ENCODE data around the gene ATXN1L. TPM values are rescaled to one million over a fixed set of nuclear protein-coding genes. Genes with fewer than 3 reads are reported as not detected.
"Not testable (repeated sequence)": the region's sequence is repeated elsewhere in the genome, so short reads cannot be mapped to it uniquely, and the experiment has no call there.

The ATXN1L gene
- total and polyA plus RNA-seq, 2 donors (not counting 1 experiment from before 2014, with no cell fraction given), result 21.3 to 39.5 TPM

DNA sequence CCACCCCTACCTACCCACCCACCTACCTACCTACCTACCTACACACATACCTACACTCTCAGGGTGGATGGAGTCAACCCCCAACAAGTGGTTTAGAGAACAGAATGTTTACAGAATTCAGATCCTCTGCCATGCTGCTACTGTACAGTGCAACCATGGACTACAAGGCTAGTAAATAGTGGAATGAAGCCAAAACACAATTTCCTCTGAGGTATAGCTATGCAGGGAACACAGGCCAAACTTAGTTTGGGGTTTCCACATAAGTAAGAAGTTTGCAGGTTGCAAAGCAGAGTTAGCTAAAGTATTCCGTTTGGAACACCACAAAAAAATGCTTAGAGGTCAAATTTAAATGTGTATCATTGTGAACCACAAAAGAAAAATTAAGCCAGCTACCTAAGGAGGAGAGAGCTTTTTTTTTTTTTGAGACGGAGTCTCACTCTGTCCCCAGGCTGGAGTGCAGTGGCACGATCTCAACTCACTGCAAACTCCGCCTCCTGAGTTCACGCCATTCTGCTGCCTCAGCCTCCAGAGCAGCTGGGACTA, 34.4 kb upstream of the ATXN1L start:
- no CpG with 5 or more reads among the region's 5 CpGs for WGBS (ENCODE audit: insufficient coverage)
- peaks cover 6% of the 10 kb centered on the region for H4K20me1 ChIP-seq (ENCODE audit: control insufficient read depth, insufficient read depth, low read length, poor library complexity, severe bottlenecking)
- no peaks in the 10 kb centered on the region for H3K9me3 ChIP-seq (ENCODE audit: control extremely low read depth in 1 of 3, control insufficient read depth in 2 of 3, insufficient read depth in 1 of 3, low read length in 2 of 3)
- H3K4me3 ChIP-seq (ENCODE audit: control extremely low read depth in 1 of 5, extremely low read depth in 1 of 5, insufficient read depth in 1 of 5, low read depth in 2 of 5, low read length in 4 of 5), result no peak overlapping the region
- H3K4me1 Mint-ChIP-seq, result peaks cover 28% of the 10 kb centered on the region
- ChIA-PET CTCF (interaction anchor here (2.1 kb wide), 1 partner anchor 71 kb away, joined by 10 read pairs; no protein-coding TSS in a partner anchor), POLR2A (interaction anchor here (0.6 to 1.2 kb wide), 3 partner anchors 71 to 84 kb away, joined by 3 to 6 read pairs (median 5); partner anchors contain the start of gene IST1)
- peaks cover 0 to 2% of the 10 kb centered on the region in 2 experiments for H3K36me3 ChIP-seq (replicated peaks in 1 of 2; ENCODE audit: control extremely low read depth in 1 of 2, control insufficient read depth in 1 of 2, extremely low read depth in 1 of 2, insufficient read depth in 2 of 2, low read length in 1 of 2)
- H3K9me3 Mint-ChIP-seq (ENCODE audit: insufficient read depth), result no peaks in the 10 kb centered on the region
- H3K4me3 Mint-ChIP-seq, result no peak overlapping the region
- H3K9ac ChIP-seq (ENCODE audit: low read length), result no peak overlapping the region
- no peaks in the 10 kb centered on the region for H3K27me3 Mint-ChIP-seq
- no peak for DNase-seq
- peaks cover 23% of the 10 kb centered on the region for H3K79me2 ChIP-seq (ENCODE audit: control insufficient read depth, insufficient read depth, low read length)
- H3K4me2 ChIP-seq (replicated peaks; ENCODE audit: low read depth, low read length, poor library complexity, severe bottlenecking), result no peak overlapping the region
- peaks cover 20 to 25% of the 10 kb centered on the region in 2 donors for H3K4me1 ChIP-seq (ENCODE audit: control insufficient read depth in 2 of 2, insufficient read depth in 2 of 2, low read length in 2 of 2)
- H3K27ac Mint-ChIP-seq, result no peak overlapping the region
- no peak overlapping the region for H2AFZ ChIP-seq (ENCODE audit: insufficient read depth, low read depth, low read length, poor library complexity, severe bottlenecking)
- TF ChIP-seq EZH2 (IDR thresholded peaks at IDR 0.05; ENCODE audit: borderline replicate concordance, insufficient read depth, low read depth, low read length, poor library complexity, severe bottlenecking) (no peak), CTCF (IDR thresholded peaks at IDR 0.05) (no peak)
- H3K27ac ChIP-seq (ENCODE audit: low read length in 2 of 2), result no peak overlapping the region
- ATAC-seq (ENCODE audit: low read depth), result no peak
- intact Hi-C loops (cut with micrococcal nuclease), result no loop called here
- H3K27me3 ChIP-seq (replicated peaks in 1 of 4; ENCODE audit: control extremely low read depth in 1 of 4, control insufficient read depth in 3 of 4, insufficient read depth in 4 of 4, low read length in 3 of 4), result no peaks in the 10 kb centered on the region

GRCh38 chr16:71817155-71817500, 28.6 kb upstream of the ATXN1L start:
- H3K9me3 Mint-ChIP-seq (ENCODE audit: insufficient read depth); intact Hi-C loops (cut with micrococcal nuclease); H3K79me2 ChIP-seq (ENCODE audit: control insufficient read depth, insufficient read depth, low read length); ATAC-seq (ENCODE audit: low read depth); H3K27me3 Mint-ChIP-seq; H3K27ac ChIP-seq (ENCODE audit: low read length in 2 of 2); H3K9ac ChIP-seq (ENCODE audit: low read length); H3K9me3 ChIP-seq (ENCODE audit: control extremely low read depth in 1 of 3, control insufficient read depth in 2 of 3, insufficient read depth in 1 of 3, low read length in 2 of 3); H3K4me3 ChIP-seq (ENCODE audit: control extremely low read depth in 1 of 5, extremely low read depth in 1 of 5, insufficient read depth in 1 of 5, low read depth in 2 of 5, low read length in 4 of 5); H4K20me1 ChIP-seq (ENCODE audit: control insufficient read depth, insufficient read depth, low read length, poor library complexity, severe bottlenecking); H3K27me3 ChIP-seq (replicated peaks in 1 of 4; ENCODE audit: control extremely low read depth in 1 of 4, control insufficient read depth in 3 of 4, insufficient read depth in 4 of 4, low read length in 3 of 4); DNase-seq; H3K36me3 ChIP-seq (replicated peaks in 1 of 2; ENCODE audit: control extremely low read depth in 1 of 2, control insufficient read depth in 1 of 2, extremely low read depth in 1 of 2, insufficient read depth in 2 of 2, low read length in 1 of 2): not testable (repeated sequence)
- H3K4me1 Mint-ChIP-seq, result peaks cover 17% of the 10 kb centered on the region
- H2AFZ ChIP-seq (ENCODE audit: insufficient read depth, low read depth, low read length, poor library complexity, severe bottlenecking), result peak overlapping the region; percentile 27
- CTCF ChIA-PET, result interaction anchor here (1.7 kb wide), 1 partner anchor 66 kb away, joined by 5 read pairs; no protein-coding TSS in a partner anchor
- peak overlapping the region; percentile 92 for H3K27ac Mint-ChIP-seq
- peak overlapping the region; percentile 73 for H3K4me3 Mint-ChIP-seq
- POLR2A ChIA-PET, result interaction anchor here (0.6 to 1.9 kb wide), 4 partner anchors 8 to 249 kb away, joined by 3 to 12 read pairs (median 3); partner anchors contain the start of gene AP1G1
- WGBS (ENCODE audit: insufficient coverage), result 65% methylated on average over 7 of the region's 10 CpGs
- H3K4me1 ChIP-seq (ENCODE audit: control insufficient read depth in 2 of 2, insufficient read depth in 2 of 2, low read length in 2 of 2), result peaks cover 0 to 20% of the 10 kb centered on the region in 2 donors
- H3K4me2 ChIP-seq (replicated peaks; ENCODE audit: low read depth, low read length, poor library complexity, severe bottlenecking), result peak overlapping the region; percentile 19

Measured in B cell (primary cell).